HK-2 (cell line): Measurements from ENCODE around the gene FMO2.
A peak's percentile ranks its signal among the peaks of the same experiment; 100 is the strongest.

Experiments
- DNase-seq: peaks from one replicate; pipeline ENCODE4 v3.0.0-alpha.2; 2018; ENCODE audit not compliant: unreplicated experiment

Gene FMO2

DNA sequence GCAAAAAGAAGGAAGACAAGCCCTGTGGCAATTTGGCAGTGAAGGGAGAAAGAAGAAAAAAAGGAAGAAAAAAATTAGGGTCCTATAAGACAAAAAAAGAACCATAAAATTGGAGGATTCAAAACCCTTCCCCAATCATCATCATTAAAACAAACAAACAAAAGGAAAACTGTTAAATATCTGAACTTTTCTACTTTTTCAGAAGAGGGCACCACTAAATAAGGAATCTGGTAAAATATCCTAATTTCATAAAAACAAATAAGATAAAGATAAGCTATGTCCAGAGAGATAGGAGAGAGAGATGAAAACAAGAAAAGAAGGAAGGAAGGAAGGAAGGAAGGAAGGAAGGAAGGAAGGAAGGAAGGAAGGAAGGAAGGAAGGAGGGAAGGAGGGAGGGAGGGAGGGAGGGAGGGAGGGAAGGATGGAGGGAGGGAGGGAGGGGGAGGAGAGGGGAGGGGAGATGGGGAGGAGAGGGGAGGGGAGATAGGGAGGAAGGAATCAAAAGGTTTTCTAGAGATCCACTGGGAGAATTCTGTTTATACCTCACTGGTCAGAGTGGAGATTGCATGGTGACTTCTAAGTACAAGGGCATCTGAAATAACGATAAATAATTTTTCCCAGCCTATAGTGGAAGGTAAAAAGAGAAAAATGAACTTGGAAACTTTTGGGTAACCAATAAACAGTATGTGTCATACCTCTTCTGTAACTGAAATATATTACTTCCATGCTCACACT lies 10.4 kb upstream of the FMO2 start:
- no peak for DNase-seq

DNA sequence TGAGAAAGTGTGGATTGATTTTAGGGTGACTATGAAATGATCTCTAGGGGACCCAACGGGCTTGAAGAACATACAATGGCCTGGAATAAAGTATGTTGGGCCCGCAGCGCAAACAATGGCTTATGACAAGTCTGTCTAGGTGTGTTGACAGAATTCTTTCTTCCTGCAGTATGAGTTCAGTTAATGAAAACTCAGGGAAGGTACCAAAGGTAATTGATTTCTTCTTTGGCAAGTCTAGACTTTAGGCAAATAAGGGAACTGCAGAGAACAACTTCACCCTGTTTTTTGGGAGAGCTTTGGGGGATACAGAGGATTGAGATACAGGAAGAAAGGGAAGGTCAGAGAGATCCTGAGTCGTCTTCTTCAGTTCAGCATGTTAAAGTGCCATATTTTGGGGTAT lies 7.8 kb upstream of the FMO2 start:
- no peak for DNase-seq

DNA sequence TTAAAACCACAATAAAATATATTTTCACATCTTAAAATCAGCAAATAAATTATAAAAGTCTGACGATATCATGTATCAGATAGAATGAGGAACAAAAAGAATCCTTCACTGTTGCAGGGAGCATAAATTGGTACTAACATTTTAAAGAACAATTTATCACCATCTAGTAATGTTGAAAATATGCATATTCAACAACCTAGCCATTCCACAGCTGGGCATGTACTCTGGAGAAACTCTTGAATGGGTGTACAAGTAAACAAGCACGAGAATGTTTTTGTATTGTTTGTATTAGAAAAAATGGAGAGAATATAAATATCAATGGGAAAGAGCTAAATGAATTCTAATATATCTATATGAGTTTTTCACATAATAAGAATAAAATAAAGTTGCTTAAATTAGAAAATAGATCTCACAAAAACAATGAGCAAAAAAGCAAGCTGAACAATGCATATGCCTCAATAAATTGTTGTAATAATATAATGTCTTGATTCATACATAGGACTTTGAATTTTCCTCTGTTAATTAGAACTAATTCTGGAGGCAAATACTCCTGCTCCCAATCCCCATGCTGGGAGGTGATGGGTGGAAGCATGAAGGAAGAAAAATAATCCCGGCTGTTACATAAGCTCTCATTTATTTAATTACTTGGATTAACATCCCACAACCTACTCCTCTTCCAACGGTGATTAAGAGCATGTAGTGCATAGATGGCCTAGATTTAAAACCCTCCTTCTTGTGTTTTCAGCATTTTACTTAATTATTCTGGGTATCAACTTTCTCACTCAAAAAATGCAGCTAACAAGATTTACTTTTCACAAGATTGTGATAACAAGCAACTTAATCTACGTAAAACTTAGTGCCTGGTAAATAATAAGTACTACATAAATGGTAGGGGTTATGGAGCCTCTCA lies 5.5 kb upstream of the FMO2 start:
- DNase-seq, result no peak

DNA sequence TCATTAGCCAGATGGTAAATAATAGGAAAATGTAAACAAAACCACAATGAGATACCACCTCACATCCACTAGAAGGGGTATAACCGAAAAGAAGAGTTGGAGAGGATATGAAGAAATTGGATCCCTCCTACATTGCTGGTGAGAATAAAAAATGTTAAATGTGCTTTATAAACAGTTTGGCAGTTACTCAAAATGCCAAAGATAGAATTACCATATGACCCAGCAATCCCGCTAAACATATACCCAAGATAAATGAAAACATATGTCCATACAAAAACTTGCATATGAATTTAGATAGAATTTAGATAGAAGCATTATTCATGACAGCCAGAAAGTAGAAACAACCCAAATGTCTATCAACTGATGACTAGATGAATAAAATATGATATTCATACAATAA lies 4.4 kb upstream of the FMO2 start:
- no peak for DNase-seq

DNA sequence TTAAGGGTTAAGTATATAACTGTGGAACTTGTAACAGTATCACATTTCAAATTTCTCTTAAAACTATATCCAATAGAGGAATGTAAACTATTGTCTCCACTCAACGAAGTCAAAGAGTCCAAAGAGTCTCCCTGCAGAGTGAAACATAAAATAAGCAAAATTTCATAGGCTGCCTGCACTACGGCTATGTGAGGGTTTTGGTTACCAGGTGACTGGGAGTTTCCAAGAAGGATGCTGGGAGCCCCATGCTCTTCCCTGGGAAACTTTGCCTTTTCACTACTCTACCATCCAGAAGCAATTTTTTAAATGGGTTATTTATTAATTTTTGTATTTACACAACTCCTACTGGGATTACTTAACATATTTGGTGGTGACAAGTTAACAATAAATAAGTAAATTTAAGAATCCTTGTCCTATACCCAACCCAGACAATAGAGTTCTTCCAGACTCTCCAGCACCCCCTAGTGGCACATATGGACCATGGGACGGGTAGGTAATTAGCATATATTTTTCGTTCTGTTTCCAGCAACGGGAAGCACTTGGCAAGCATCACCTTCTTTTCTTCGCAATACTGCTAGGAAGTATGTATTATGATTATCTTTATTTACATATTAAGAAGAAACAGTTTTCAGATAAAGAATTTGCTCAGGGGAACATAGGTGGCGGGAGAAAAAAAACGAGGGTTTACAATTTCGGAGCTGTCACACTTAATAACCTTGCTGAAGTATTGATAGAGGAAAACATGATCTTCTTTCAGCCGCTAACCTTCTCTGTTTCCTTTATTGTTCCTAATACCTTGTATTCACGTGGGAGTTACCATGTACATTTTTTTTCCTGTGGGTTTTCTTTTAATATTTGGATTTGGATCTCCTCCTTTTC lies 3.5 kb downstream of the FMO2 start:
- DNase-seq, result peak; percentile 47

DNA sequence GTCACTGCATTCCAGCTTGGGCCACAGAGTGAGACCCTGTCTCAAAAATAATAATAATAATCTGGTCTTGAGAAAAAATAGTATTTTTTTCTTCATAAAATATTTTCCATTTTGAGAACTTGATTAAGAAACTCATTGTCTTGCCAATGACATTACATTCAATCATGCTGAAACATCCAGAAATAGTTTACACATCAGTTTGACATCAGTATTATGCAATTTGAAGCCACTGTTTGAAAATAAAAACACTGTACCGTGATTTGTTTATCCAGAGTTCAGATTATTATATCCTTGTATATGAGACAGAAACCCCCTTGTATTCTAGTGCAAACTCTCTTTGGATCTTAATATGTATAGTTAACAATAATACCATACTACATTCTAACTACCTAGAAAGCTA lies 6.9 kb downstream of the FMO2 start:
- no peak for DNase-seq

DNA sequence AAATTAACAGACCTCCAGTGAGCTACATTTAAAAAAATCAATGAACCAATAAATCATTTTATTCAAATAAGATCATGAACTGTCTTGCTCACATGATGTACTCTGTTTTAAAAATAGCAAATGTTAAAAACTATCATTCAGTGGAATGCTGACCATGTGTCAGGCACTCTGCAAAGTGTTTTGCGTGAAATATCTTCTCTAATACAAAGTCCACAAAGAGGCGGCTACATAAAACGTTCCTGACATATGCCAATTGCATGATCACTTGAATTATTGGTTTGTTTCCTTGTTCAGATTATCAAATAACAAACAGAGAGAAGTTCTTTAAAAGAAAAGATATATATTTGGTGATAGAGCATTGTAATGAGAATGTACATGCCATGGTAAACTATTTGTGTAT lies 10.7 kb downstream of the FMO2 start:
- no peak for DNase-seq

DNA sequence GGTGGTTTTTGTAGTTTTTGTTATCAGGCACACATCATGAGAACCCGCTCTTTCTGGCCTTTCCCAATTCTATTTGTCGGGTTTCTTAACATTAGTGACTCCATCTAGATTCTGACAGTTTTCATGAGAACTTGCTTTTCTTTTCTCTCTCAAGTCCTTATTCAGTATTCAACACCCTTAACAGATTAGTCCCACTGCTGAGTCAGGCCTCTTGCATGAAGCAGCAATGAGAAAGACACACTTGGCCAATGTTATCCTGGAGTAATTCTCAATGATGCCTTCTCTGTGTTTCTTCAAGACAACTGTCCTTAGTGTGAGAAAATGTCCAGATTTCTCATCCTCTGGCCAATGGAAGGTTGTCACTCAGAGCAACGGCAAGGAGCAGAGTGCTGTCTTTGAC lies 11.3 kb downstream of the FMO2 start:
- no peak for DNase-seq

DNA sequence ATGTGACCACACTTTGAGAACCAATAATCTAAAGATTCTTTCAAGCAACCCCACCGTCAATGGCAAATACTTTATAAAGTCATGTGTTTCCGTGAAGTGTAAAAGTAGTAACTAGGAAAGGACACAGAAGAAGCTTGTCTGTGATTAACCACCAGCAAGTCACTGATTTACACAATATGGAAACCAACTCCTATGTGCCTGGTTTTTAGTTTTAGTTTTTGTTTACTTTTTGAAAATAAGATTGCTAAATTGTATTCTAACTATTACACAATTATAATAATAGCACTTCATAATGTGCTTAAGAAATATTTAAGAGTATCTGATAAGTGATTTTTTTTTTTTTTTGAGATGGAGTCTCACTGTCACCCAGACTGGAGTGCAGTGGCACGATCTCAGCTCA lies 13.0 kb downstream of the FMO2 start:
- no peak for DNase-seq

DNA sequence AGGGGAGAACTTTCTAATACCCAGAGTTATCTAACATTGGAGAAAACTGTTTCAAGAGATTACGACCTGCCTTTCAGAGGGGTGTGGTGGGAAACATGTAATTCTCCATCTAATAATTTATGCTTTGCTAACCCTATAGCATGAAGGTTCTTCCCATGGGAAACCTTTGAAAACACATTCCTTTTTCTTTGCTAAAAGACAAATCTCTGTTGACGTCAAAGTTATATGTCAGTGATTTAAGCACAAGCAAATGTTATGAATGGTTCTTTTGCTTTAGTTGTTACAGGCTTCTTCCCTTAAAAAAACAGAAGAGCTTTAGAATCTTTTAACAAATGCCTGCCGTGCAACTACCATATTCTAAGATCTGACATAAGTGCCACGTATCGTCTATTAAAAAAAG lies 19.2 kb downstream of the FMO2 start:
- no peak for DNase-seq

DNA sequence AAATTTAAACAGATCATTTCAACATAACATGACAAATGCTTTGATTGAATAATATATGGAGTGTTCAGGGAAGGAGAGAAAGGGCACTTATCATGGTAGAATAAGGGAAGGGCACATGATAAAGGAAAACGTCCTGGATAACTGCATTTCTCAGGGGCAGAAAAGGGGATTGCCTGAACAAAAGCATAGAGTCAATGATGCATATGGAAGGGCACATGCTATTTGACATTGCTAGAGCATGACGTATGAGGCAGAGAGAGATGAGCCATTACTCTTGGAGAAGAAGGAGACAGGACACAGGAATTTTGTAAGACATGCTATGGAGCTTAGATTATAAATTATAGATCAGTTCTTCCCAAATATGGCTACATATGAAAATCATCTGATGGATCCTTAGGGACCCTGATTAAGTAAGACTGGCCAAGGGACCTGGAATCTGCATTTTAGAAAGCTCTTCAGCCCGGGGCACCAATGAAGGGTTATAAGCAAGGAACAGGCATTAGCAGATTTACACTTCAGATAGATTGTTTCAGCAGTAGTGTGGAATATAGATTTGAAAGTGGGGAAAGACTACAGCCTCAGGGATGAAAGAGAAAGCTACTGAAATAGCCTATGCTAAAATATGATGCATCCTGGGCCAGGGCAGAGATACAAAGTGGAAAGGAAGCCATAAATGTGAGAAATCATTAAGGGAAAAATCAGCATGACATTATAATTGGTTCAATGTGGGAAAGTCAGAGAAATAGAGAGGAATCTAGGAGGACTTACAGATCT lies 21.3 kb downstream of the FMO2 start:
- DNase-seq, result no peak

DNA sequence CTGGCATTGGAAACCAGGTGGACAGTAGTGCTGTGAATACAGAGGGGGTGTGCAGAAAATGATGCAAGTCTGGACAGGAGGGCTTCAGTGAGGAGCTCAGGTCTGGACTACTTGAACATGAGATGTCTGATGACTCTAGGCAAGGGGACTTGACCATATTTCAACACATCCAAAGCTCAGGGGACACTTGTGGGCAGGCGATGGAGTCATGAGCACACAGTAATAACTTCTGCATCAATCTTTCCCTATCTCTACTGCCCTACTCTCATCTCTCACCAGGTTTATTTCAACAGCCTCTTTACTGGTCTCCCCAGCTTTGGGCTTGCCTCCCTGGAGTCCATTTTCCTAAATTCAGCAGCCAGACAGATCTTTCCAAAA lies 21.9 kb downstream of the FMO2 start:
- no peak for DNase-seq

DNA sequence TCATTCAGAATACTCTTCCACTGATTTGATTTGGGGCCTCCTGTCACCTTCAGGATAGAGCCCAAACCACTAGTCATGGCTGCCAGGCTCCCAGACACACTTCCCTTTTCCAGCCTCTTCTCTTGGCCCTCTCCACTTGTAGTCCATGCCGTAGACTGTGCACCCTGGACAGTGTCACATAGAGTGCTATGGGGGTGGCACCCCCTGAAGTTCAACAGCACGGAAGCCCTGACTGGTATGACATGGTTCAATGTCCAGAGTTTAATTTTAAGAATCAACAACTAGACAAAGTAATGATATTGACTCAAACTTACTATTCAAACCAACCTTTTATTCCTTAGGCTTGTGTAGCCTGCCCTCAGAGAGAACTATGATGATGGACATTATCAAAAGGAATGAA lies 22.3 kb downstream of the FMO2 start:
- no peak for DNase-seq

DNA sequence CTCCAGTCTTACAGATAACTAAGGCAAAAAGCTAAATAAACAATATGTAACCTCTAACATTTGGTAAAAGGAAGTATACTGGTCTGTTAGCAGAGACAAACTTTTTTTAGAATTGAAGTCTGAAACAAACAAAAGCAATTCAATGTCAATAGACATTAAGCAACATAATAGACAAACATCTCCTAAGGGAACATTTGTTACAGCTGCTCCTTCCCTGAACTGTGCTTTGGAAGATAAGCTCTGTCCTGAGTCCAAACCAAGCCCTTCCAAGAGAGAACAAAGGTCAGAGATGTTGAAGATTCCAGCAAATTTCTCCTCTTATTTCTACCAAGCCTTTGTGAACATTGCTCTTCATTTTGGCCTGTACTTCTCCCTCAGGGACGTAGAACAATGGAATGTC lies 25.3 kb downstream of the FMO2 start:
- DNase-seq, result no peak

DNA sequence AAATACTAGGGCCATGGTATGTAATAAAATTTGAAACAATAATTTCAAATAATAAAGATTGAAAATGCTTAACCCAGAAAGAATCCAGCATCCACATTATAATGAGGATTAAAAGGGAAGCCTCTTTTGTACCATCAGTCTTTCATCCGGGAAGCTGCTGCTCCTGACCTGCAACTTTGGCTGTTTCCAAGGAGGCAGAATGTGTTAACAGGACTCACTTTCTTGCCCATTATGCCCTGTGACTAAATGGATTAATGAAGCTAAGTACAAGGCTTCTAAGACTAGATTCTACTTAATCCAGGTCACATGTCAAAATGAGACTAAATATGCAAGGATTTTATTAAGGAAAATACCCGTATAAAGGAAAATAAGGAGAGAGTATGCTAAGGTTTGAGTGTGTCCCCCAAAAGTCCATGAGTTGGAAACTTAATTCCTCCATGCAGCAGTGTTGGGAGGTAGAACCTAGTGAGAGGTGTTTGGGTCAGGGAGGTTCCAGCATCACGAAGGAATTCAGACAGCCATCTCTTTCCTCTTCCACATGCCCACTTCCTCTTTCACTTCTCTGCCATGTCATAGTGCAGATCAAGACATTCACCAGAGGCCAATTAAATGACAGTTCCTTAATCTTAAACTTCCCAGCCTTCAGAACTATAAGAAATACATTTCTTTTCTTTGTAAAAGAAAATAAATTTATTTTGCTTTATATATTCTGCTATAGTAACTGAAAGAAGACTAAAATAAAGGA lies 27.7 kb downstream of the FMO2 start:
- DNase-seq, result no peak

DNA sequence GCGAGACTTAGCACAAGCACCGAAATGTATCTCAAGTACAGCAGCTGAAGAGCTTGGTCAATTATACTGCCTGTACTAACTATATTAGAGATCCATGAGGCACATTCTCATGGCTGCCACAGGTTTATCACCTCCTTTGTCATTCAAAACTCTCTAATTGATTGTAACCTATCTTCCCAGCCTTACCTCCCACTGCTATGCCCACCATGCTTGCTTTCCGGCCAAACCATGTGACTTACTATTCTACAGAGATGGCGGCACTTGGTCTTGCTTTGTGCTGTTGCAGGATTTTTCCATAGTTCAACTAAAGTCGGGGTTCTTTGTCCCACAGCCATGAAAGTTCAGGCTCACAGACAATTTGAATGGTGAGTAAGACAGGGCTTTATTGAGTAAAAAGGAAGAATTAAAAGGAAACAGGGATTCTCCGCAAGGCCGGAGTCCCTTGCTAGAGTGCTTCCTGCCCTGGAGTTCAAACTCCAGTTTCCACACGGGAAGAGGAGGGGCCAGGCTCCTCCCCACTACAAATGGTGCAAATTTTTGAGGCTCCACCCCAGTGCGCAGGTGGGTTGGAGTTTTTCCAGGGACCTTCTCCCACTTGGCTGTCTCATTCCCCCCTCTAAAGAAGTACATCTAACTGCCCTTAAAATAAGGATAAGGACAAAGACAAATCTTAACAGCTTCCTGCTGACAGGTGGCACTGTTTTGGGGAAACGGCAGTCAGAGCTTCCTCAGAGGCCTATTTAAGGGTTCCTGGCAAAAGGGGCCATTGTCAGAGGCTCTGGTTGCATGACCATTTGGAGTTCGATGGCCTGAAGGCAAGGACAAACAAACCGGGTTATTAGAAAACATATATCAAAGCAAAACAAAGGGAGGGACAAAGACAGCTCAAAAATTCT lies 28.7 kb downstream of the FMO2 start:
- no peak for DNase-seq

DNA sequence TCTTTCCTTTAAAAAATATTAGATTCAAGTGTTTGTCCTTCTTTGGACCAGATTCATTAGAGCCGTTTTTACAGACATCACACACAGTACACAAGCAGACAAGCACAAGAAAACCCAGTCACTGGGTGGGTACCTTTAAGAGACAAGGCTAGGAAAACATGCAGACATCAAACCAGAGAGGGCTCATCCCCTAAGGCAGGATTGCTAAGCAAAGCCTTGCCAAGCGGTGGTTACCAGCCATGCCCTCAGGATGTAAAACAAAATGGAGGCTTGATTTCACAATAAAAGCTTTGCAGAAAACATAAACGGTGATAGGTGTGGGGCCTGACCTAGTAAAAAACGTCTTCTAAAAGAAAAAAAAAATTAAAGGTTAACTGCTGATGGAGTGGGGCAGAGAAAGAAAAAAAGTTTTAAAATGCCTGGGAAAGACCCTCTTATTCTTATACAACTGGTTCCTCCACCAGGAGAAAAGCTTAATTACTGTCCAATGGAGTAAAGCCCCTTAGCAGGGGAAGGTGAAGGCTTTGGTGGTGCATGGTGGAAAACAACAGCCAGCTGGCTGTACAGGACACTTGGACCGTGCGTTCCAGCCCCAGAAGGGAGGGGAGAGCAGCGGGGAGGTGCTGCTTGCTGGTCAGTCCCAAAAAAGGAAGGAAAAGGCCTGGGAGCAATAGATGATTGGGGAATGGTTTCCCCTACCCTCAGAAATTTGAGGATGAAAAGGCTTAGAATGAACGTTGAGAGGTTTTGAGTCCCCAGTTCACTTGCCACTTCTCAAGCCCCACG lies 32.8 kb downstream of the FMO2 start:
- no peak for DNase-seq

DNA sequence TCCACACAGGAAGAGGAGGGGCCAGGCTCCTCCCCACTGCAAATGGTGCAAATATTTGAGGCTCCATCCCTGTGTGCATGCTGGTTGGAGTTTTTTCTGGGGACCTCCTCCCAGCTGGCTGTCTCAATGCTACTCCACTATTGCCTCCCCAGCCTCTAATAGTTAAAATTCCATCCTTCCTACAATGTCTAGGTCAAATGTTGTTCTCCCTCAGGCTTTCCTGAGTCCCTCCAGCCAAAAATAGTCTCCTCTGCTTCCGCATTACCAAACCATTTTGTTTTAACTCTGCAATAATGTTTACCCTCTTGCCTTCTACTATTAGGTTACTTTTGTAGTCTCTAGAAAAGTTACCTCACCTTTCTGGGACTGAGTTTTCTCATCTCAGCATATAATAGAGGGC lies 33.6 kb downstream of the FMO2 start:
- DNase-seq, result no peak
